Measurements from ENCODE around the gene ZNF418.
A peak's percentile ranks its signal among the peaks of the same experiment; 100 is the strongest.
"Not testable (repeated sequence)": the region's sequence is repeated elsewhere in the genome, so short reads cannot be mapped to it uniquely, and the experiment has no call there.

The ZNF418 gene

DNA sequence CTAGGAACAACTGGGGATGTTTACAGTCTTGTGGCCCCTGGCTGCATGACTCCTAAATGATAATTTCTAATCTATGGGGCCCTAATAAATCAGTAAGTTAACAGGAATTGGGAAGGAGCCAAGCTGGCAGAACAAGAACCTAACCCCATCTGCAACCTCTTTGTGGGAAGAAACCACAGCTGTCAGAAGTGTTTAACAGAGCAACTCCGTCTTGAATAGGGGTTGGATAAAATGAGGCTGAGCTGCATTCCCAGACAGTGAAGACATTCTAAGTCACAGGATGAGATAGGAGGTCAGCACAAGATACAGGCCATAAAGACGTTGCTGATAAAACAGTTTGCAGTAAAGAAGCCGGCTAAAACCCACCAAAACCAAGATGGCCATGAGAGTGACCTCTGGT, 44.5 kb downstream of the ZNF418 start:
- H3K14ac ChIP-seq (ENCODE audit: low read length): peak overlapping the region; percentile 11
- H2AFZ ChIP-seq (ENCODE audit: insufficient read depth, low read length, poor library complexity); H3K4ac ChIP-seq (ENCODE audit: low read depth, low read length); H3K36me3 ChIP-seq (ENCODE audit: control insufficient read depth in 1 of 2, insufficient read depth in 2 of 2, low read length in 2 of 2); H3K18ac ChIP-seq (ENCODE audit: low read length); H3K79me2 ChIP-seq (ENCODE audit: control insufficient read depth, insufficient read depth, low read length, poor library complexity); H4K8ac ChIP-seq (ENCODE audit: low read depth, low read length); H3K27me3 ChIP-seq (ENCODE audit: insufficient read depth, low read length); H4K12ac ChIP-seq (ENCODE audit: low read depth, low read length); H3K23ac ChIP-seq (ENCODE audit: low read length); H3K9me3 ChIP-seq (ENCODE audit: insufficient read depth, low read depth, low read length); H2AK5ac ChIP-seq (ENCODE audit: low read length); H3K9ac ChIP-seq (ENCODE audit: low read length); H3K4me3 ChIP-seq (ENCODE audit: low read depth, low read length): not testable (repeated sequence)
- H3K27ac ChIP-seq (ENCODE audit: low read depth, low read length): peak overlapping the region; percentile 89
- H3K4me2 ChIP-seq (ENCODE audit: low read length): peak overlapping the region; percentile 58
- peak overlapping the region; percentile 96 for H2BK120ac ChIP-seq (ENCODE audit: insufficient read depth, low read length, poor library complexity)
- peak overlapping the region; percentile 72 for H4K91ac ChIP-seq (ENCODE audit: low read depth, low read length)
- H3K4me1 ChIP-seq (ENCODE audit: control insufficient read depth in 1 of 2, insufficient read depth in 2 of 2, low read length in 2 of 2): peaks cover 4 to 26% of the 10 kb centered on the region in 2 experiments
- peak overlapping the region; percentile 69 for H2BK12ac ChIP-seq (ENCODE audit: low read length)
- peaks cover 20% of the 10 kb centered on the region for H3K79me1 ChIP-seq (ENCODE audit: low read length)
- WGBS (ENCODE audit: extremely low coverage, insufficient coverage, insufficient read length): no CpG with 5 or more reads among the region's 3 CpGs
- peak overlapping the region; percentile 70 for H2BK5ac ChIP-seq (ENCODE audit: low read depth, low read length, poor library complexity)
- DNase-seq: peak; percentile 93 to 94

DNA sequence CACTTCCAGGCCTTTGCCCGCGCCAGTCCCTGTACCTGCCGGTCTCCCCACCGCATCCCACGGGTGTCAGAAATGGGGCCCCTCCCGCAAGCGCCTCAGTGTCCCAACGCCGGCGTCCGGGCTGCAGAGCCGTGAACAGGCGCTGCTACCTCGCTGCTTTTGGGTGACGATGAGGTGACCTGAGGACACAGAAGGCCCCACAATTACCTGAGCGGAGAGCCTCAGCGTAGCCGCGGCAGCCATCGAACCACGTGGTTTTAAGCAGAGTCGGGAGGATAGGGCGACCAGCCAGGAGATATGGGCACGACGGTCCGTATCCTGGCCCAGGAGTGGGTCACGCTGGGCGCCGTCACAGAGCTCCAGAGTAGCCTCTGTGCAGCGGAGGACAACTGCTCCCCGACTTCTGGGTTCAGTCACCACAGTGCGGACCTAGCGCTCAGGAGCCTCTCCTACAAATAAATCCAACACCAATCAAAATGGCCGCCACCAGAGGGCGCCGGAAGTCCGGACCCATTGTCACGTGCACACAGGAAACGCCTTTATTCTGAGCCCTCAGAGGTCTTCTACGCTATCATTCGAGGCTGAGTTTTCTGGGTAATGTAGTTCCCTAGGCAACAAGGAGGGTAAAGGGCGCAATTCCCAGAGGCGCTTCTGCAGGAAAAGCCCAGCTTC, 46.5 kb downstream of the ZNF418 start, which contains the start of gene ZNF814:
Gene ZNF814, minus strand, starts transcription at position 478 of the 672 bp plus-strand sequence. Its CDS starts 235 bp downstream, at position 243.
- peaks cover 12% of the 10 kb centered on the region for H3K79me2 ChIP-seq (ENCODE audit: control insufficient read depth, insufficient read depth, low read length, poor library complexity)
- H3K14ac ChIP-seq (ENCODE audit: low read length): peak within 1 kb of the TSS; percentile 70
- peak within 1 kb of the TSS; percentile 92 for H2BK120ac ChIP-seq (ENCODE audit: insufficient read depth, low read length, poor library complexity)
- H3K9me3 ChIP-seq (ENCODE audit: insufficient read depth, low read depth, low read length): peaks cover 4% of the 10 kb centered on the region
- peaks cover 22% of the 10 kb centered on the region for H3K79me1 ChIP-seq (ENCODE audit: low read length)
- no peaks in the 10 kb centered on the region for H3K27me3 ChIP-seq (ENCODE audit: insufficient read depth, low read length)
- H2BK12ac ChIP-seq (ENCODE audit: low read length): peak within 1 kb of the TSS; percentile 78
- peak within 1 kb of the TSS; percentile 92 for H4K91ac ChIP-seq (ENCODE audit: low read depth, low read length)
- H3K4me3 ChIP-seq (ENCODE audit: low read depth, low read length): peak within 1 kb of the TSS; percentile 83
- peak within 1 kb of the TSS; percentile 62 for H2BK5ac ChIP-seq (ENCODE audit: low read depth, low read length, poor library complexity)
- peak; percentile 96 to 98 for DNase-seq
- peak within 1 kb of the TSS; percentile 93 for H3K4ac ChIP-seq (ENCODE audit: low read depth, low read length)
- peak within 1 kb of the TSS; percentile 42 for H3K27ac ChIP-seq (ENCODE audit: low read depth, low read length)
- H3K4me1 ChIP-seq (ENCODE audit: control insufficient read depth in 1 of 2, insufficient read depth in 2 of 2, low read length in 2 of 2): peaks cover 4 to 29% of the 10 kb centered on the region in 2 experiments
- peak within 1 kb of the TSS; percentile 37 for H3K23ac ChIP-seq (ENCODE audit: low read length)
- peak within 1 kb of the TSS; percentile 98 for H3K18ac ChIP-seq (ENCODE audit: low read length)
- H3K9ac ChIP-seq (ENCODE audit: low read length): peak within 1 kb of the TSS; percentile 72
- no CpG with 5 or more reads among the region's 43 CpGs for WGBS (ENCODE audit: extremely low coverage, insufficient coverage, insufficient read length)
- H4K12ac ChIP-seq (ENCODE audit: low read depth, low read length): peak within 1 kb of the TSS; percentile 84
- H2AK5ac ChIP-seq (ENCODE audit: low read length): peak within 1 kb of the TSS; percentile 82
- H3K4me2 ChIP-seq (ENCODE audit: low read length): peak within 1 kb of the TSS; percentile 91
- peak within 1 kb of the TSS; percentile 95 for H4K8ac ChIP-seq (ENCODE audit: low read depth, low read length)
- H3K36me3 ChIP-seq (ENCODE audit: control insufficient read depth in 1 of 2, insufficient read depth in 2 of 2, low read length in 2 of 2): peaks cover 3 to 5% of the 10 kb centered on the region in 2 experiments
- peak within 1 kb of the TSS; percentile 62 for H2AFZ ChIP-seq (ENCODE audit: insufficient read depth, low read length, poor library complexity)

GRCh38 chr19:57888107-57888559, 47.1 kb downstream of the ZNF418 start:
- H2BK5ac ChIP-seq (ENCODE audit: low read depth, low read length, poor library complexity): peak overlapping the region; percentile 62
- peaks cover 12% of the 10 kb centered on the region for H3K79me2 ChIP-seq (ENCODE audit: control insufficient read depth, insufficient read depth, low read length, poor library complexity)
- peak overlapping the region; percentile 72 for H3K9ac ChIP-seq (ENCODE audit: low read length)
- no peaks in the 10 kb centered on the region for H3K27me3 ChIP-seq (ENCODE audit: insufficient read depth, low read length)
- peak overlapping the region; percentile 16 for H2BK12ac ChIP-seq (ENCODE audit: low read length)
- H3K9me3 ChIP-seq (ENCODE audit: insufficient read depth, low read depth, low read length): peaks cover 4% of the 10 kb centered on the region
- peak overlapping the region; percentile 83 for H3K4me3 ChIP-seq (ENCODE audit: low read depth, low read length)
- H3K23ac ChIP-seq (ENCODE audit: low read length): peak overlapping the region; percentile 37
- H4K91ac ChIP-seq (ENCODE audit: low read depth, low read length): peak overlapping the region; percentile 92
- peak overlapping the region; percentile 84 for H4K12ac ChIP-seq (ENCODE audit: low read depth, low read length)
- H3K14ac ChIP-seq (ENCODE audit: low read length): peak overlapping the region; percentile 62
- H2BK120ac ChIP-seq (ENCODE audit: insufficient read depth, low read length, poor library complexity): peak overlapping the region; percentile 92
- H3K4ac ChIP-seq (ENCODE audit: low read depth, low read length): peak overlapping the region; percentile 93
- H3K79me1 ChIP-seq (ENCODE audit: low read length): peaks cover 22% of the 10 kb centered on the region
- peak overlapping the region; percentile 98 for H3K18ac ChIP-seq (ENCODE audit: low read length)
- H2AFZ ChIP-seq (ENCODE audit: insufficient read depth, low read length, poor library complexity): peak overlapping the region; percentile 62
- peak overlapping the region; percentile 91 for H3K4me2 ChIP-seq (ENCODE audit: low read length)
- H3K4me1 ChIP-seq (ENCODE audit: control insufficient read depth in 1 of 2, insufficient read depth in 2 of 2, low read length in 2 of 2): peaks cover 4 to 32% of the 10 kb centered on the region in 2 experiments
- H3K27ac ChIP-seq (ENCODE audit: low read depth, low read length): peak overlapping the region; percentile 42
- peak overlapping the region; percentile 28 for H2AK5ac ChIP-seq (ENCODE audit: low read length)
- DNase-seq: peak in 1 of 2 donors; percentile 25
- no CpG with 5 or more reads among the region's 8 CpGs for WGBS (ENCODE audit: extremely low coverage, insufficient coverage, insufficient read length)
- peak overlapping the region; percentile 95 for H4K8ac ChIP-seq (ENCODE audit: low read depth, low read length)
- peaks cover 3 to 5% of the 10 kb centered on the region in 2 experiments for H3K36me3 ChIP-seq (ENCODE audit: control insufficient read depth in 1 of 2, insufficient read depth in 2 of 2, low read length in 2 of 2)

- Histone ChIP-seq H4K91ac (ENCODE audit: low read depth, low read length) (peak overlapping the region; percentile 41), H4K8ac (ENCODE audit: low read depth, low read length) (peak overlapping the region; percentile 55), H3K4me3 (ENCODE audit: low read depth, low read length) (no peak overlapping the region), H3K23ac (ENCODE audit: low read length) (no peak overlapping the region), H3K18ac (ENCODE audit: low read length) (no peak overlapping the region), H3K4ac (ENCODE audit: low read depth, low read length) (peak overlapping the region; percentile 93), H3K36me3 (ENCODE audit: control insufficient read depth in 1 of 2, insufficient read depth in 2 of 2, low read length in 2 of 2) (peaks cover 3 to 8% of the 10 kb centered on the region in 2 experiments), H3K4me2 (ENCODE audit: low read length) (peak overlapping the region; percentile 91), H3K4me1 (ENCODE audit: control insufficient read depth in 1 of 2, insufficient read depth in 2 of 2, low read length in 2 of 2) (peaks cover 4 to 26% of the 10 kb centered on the region in 2 experiments), H4K12ac (ENCODE audit: low read depth, low read length) (peak overlapping the region; percentile 58), H2BK120ac (ENCODE audit: insufficient read depth, low read length, poor library complexity) (no peak overlapping the region), H2AFZ (ENCODE audit: insufficient read depth, low read length, poor library complexity) (no peak overlapping the region), H3K9me3 (ENCODE audit: insufficient read depth, low read depth, low read length) (peaks cover 4% of the 10 kb centered on the region), H3K27ac (ENCODE audit: low read depth, low read length) (peak overlapping the region; percentile 27), H2AK5ac (ENCODE audit: low read length) (no peak overlapping the region), H2BK5ac (ENCODE audit: low read depth, low read length, poor library complexity) (no peak overlapping the region), H3K79me1 (ENCODE audit: low read length) (peaks cover 22% of the 10 kb centered on the region), H3K79me2 (ENCODE audit: control insufficient read depth, insufficient read depth, low read length, poor library complexity) (peaks cover 12% of the 10 kb centered on the region), H3K27me3 (ENCODE audit: insufficient read depth, low read length) (no peaks in the 10 kb centered on the region), H3K14ac (ENCODE audit: low read length) (no peak overlapping the region), H3K9ac (ENCODE audit: low read length) (no peak overlapping the region), H2BK12ac (ENCODE audit: low read length) (no peak overlapping the region)
- DNase-seq: peak in 1 of 2 donors; percentile 59
- WGBS (ENCODE audit: extremely low coverage, insufficient coverage, insufficient read length): no CpG with 5 or more reads among the region's 6 CpGs
These were observed 47.8 kb downstream of the ZNF418 start for GRCh38 chr19:57887195-57887941.
